Stimulated activated CD8-positive, alpha-beta memory T cell treated with anti-CD3 and anti-CD28 coated beads, Interleukin-7, amount 100 ng/mL, for 1 hour (primary cell): ENCODE data around the gene ZNF292.
"Not testable (repeated sequence)": the region's sequence is repeated elsewhere in the genome, so short reads cannot be mapped to it uniquely, and the experiment has no call there.

ENCODE experiments used
- DNase-seq, 2 donors: peaks; one replicate each; pipeline ENCODE4 v3.0.0-alpha.2; 2020; ENCODE audit warnings: low read depth in 2 of 2

Gene ZNF292

GRCh38 chr6:87274660-87275274 lies 119.4 kb downstream of the ZNF292 start:
- DNase-seq: no peak

GRCh38 chr6:87276624-87277023 lies 121.3 kb downstream of the ZNF292 start:
- no peak for DNase-seq

- DNase-seq: no peak
Measured at GRCh38 chr6:87277123-87277522, 121.8 kb downstream of the ZNF292 start.

- no peak for DNase-seq
Measured at GRCh38 chr6:87279196-87279595, 123.8 kb downstream of the ZNF292 start.

GRCh38 chr6:87281426-87281825 lies 126.1 kb downstream of the ZNF292 start:
- no peak for DNase-seq

- no peak for DNase-seq
Measured at GRCh38 chr6:87282743-87283142, 127.4 kb downstream of the ZNF292 start.

GRCh38 chr6:87283461-87283860 lies 128.1 kb downstream of the ZNF292 start:
- no peak for DNase-seq

GRCh38 chr6:87287251-87287650 lies 131.9 kb downstream of the ZNF292 start:
- DNase-seq: no peak

GRCh38 chr6:87289571-87289970 lies 134.2 kb downstream of the ZNF292 start:
- DNase-seq: no peak

GRCh38 chr6:87291883-87292282 lies 136.5 kb downstream of the ZNF292 start:
- DNase-seq: no peak

- no peak for DNase-seq
Measured at GRCh38 chr6:87293526-87293925, 138.2 kb downstream of the ZNF292 start.

- no peak for DNase-seq
Measured at GRCh38 chr6:87297119-87297518, 141.8 kb downstream of the ZNF292 start.

GRCh38 chr6:87301277-87301676 lies 145.9 kb downstream of the ZNF292 start:
- not testable (repeated sequence) for DNase-seq

GRCh38 chr6:87308970-87309369 lies 153.6 kb downstream of the ZNF292 start:
- DNase-seq: no peak

- DNase-seq: no peak
Measured at GRCh38 chr6:87312860-87313259, 157.5 kb downstream of the ZNF292 start.
